OCI-LY7 (cell line): ENCODE measurements around the gene DCAF15.

Experiments
- EZH2phosphoT487 ChIP-seq: fragments of 200-600 bp; sonication (generic); IDR thresholded peaks from 2 replicates; pipeline ENCODE4 v1.6.1; 2018; ENCODE audit warnings: low read depth, borderline replicate concordance, mild to moderate bottlenecking, mixed run types, antibody characterized with exemption, low read length, moderate library complexity, mixed read lengths
- TF ChIP-seq, protein P1 (sequence below): fragments of 200-600 bp; sonication (generic); conservative IDR thresholded peaks from 2 replicates; pipeline ENCODE4 v1.5.1; 2014; ENCODE audit warnings: mild to moderate bottlenecking, antibody characterized with exemption, low read length, moderate library complexity, mixed read lengths

DNA sequence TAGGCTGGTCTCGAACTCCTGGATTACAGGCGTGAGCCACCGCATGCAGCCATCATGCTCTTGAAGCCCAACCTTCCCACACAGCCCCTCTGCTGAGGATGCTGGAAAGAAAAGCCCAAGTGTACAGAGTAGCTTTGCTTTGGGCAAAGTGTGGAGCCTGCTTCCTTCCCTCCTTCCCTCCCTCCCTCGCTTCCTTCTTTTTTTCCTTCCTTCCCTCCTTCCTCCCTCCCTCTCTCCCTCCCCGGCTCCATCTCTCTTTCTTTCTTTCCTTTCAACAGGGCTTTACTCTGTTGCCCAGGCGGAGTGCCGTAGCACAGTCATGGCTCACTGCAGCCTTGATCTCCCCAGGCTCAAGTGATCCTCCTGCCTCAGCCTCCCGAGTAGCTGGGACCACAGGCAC is 43.6 kb upstream of the DCAF15 start:
- TF ChIP-seq, protein P1, sequence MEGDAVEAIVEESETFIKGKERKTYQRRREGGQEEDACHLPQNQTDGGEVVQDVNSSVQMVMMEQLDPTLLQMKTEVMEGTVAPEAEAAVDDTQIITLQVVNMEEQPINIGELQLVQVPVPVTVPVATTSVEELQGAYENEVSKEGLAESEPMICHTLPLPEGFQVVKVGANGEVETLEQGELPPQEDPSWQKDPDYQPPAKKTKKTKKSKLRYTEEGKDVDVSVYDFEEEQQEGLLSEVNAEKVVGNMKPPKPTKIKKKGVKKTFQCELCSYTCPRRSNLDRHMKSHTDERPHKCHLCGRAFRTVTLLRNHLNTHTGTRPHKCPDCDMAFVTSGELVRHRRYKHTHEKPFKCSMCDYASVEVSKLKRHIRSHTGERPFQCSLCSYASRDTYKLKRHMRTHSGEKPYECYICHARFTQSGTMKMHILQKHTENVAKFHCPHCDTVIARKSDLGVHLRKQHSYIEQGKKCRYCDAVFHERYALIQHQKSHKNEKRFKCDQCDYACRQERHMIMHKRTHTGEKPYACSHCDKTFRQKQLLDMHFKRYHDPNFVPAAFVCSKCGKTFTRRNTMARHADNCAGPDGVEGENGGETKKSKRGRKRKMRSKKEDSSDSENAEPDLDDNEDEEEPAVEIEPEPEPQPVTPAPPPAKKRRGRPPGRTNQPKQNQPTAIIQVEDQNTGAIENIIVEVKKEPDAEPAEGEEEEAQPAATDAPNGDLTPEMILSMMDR = no peak
- no peak for TF ChIP-seq EZH2phosphoT487
